ENCODE data around the gene PTCH1.
A peak's percentile ranks its signal among the peaks of the same experiment; 100 is the strongest.

PTCH1 gene

DNA sequence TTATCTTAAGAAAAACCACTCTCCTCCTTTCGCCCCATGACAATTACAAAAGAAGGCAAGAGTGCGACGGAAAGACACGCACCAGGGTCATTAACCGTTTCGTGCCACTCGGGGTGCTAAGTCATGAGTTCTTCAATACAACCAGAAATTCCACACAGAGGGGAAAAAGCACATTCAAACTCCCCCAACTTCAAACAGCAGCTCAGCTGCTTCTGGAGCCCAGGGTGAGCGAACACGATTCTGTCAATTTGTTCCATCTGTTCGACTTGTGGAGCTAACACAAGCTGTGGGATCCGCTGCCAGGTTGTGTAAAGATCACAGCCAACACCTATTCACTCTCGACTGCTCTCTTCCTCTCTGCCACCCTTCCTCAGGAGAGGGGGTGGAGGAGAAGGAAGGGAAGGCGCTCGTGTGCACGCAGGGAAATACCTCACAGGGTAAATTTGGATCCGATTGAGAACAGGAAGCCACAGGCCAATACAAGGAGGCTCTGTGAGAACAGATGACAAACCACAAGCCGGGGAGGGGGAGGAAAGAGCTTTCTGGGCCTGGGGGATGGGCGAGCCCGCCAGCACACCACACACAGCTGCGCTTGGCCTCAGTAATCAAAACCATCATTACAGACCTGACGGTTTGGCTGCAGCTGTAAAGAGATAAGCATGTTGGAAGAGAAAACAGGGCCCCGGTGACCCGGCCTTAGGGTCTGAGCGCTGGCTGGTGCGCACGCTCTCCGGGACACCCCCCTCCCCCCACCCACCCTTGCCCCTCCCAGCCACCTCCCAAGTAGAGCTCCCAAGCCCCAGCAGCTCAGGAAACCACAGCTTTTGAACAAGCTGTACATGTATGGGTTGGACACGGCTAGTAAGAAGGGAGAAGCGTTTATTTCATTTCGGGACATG is 54.3 kb downstream of the PTCH1 start:
- peak; percentile 88 for DNase-seq

DNA sequence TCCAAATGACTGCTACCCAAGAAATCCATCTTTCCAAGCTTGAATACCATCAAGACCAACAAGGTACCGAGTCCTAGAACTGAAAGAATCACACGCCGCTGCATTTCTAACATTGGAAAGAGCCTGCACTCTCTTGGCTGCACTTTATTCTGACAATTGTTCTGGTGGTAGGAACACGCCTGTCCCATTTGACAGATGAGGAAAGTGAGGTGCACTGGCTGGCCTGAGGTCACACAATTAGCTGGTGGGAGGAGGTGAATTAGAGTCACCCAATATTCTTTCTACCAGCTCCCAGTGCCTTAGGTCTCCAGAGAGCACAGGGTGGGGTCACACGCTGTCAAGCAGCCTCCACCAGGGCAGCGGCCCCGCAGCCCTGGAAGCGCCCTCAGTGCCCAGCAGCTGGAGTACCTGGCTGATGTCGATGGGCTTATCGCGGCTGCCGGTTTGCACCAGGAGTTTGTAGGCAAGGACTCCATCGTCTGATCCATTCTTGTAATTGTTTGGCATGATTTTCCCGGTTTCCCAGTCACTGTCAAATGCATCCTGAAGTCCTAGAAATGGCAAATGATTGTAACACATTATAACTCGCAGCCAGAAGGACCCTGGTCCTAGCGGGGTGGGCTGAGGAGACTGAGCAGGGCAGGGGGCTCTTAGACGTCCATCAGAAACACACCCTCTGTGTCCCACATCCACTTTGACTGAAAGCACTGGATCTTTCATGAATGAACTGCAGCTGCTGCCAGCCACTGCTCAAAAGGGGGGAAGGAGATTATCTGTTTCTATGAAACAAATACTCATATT is 55.1 kb downstream of the PTCH1 start:
- no peak for DNase-seq

DNA sequence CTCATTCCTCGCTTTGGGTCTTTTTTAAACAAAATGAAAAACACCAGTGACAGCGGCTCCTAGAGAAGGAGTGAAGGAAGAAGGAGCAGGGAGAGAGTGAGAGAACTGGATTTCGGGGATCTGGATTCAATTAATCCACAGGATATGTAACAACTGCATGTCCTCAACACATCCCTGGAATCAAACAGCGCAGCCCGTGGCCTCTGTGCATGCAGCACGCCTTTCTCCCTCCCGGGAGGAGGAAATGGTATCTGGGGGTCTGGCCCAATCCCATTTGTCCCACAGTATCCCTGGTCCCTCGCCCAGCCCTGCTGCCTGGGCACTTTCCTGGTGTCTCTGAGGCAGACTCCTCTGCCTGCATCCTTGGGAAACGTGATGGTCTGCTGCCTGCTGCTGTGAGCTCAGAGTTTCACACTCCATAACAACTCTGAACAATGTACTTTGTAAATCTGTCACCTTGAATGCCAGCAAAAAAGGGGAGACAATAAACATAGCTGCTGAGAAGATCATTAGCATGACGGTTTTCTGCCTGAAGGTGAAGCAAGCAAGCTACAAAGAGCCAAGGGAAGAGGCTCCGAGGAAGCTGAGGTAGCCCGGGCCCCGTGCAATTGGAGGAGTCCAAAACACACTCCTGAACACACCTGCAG is 56.1 kb downstream of the PTCH1 start:
- no peak for DNase-seq

DNA sequence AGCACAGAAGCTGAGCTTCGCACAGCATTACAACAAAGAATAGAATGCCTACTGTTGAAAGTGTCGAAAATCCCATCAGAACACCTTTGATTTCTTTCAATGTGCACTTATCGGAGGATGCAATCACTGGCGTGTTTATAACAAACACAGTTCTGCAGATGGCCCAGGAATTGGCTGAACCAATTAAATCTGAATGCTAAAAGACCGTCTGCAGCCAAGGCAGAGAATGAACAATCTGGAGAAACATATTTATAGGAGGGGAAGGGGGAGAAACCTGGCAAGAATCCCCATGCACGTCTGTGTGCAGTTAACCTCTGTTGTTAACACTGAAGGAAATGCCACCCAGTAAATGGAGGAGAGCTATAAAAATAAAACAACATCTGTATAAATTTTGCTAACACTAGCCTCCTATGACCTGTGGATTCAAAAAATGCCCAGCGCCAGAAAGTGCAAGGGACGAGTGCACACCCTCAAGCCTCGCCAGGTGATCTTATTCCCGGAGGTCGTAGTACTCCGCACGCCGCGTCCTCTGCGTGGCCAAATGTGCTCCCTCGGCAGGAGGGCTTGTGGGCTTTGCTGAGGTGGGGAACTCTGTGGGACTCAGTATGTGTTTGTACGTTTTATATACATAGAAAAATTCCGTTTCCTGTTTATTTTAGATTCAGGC is 56.8 kb downstream of the PTCH1 start:
- DNase-seq: no peak

DNA sequence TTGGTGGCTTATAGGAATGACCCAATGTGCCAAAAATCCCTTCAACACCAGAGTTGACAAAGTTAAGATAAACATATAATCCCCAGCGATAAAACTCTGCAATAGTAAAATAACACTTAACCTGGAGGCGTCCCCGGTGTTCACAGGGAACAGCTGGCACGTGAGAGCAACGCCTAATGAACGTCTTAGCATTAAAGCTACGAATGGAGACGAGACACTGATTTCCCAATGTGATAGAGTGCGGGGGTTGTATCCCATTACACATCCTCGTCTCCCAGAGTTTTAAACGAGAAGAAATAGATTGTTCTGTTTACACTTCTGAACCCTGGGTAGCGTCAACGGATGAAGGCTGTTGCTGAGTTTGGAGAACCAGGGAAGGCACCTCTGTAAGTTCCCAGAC is 57.6 kb downstream of the PTCH1 start:
- no peak for DNase-seq

DNA sequence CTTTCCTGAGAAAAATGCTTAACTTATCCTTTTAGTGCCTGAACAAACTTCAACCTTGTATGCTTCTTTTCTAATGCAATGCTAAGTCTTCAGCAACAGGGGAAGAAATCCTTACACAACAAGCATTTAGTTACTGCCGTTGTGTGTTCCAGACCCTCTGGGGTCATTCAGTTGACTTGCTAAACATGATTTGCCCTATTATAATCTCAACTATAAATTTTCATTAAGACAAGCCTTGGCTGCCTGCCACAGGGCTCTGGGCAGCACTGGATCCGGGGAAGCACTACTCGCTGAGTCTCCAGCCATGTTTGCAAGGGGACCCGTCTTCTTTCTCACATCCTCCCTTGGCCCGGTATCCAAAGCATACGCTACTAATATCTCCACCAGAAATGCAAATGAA is 58.1 kb downstream of the PTCH1 start:
- no peak for DNase-seq

DNA sequence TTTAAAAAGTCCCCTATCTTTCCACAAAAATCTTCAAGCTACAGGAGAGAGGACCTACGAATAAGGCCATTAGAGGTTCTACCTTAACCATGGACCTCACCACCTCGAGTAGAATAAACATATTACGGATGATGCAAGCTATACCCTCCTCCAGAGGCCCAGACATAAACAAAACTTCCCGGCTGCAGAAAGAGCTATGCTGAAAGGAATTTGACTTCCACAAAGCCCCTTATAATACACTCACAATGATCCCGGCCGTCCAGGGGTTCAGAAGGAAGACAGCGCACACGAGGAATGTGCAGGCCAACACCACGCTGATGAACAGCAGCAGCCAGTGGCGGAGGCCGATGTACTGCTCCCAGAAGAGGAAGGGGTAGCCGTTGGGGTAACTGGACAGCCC is 59.0 kb downstream of the PTCH1 start:
- no peak for DNase-seq

DNA sequence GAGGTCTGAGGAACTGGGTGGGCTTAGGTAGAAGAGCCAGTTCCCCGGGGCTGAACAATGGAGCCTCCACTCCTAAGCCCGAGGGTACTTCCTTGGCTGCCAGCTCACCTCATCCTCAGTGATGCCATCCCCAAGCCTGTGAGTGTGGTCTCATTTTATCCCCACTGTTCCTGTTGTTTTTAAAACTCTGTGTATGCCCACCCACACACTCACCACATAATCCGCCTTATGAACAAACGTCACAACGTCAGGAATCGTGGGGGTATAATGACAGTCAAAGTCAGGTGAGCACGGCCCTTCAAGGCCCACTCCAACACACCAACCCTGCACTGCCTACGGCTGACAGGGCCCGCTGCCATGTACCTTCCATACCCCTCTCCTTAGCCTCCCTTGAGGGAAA is 61.1 kb downstream of the PTCH1 start:
- no peak for DNase-seq

DNA sequence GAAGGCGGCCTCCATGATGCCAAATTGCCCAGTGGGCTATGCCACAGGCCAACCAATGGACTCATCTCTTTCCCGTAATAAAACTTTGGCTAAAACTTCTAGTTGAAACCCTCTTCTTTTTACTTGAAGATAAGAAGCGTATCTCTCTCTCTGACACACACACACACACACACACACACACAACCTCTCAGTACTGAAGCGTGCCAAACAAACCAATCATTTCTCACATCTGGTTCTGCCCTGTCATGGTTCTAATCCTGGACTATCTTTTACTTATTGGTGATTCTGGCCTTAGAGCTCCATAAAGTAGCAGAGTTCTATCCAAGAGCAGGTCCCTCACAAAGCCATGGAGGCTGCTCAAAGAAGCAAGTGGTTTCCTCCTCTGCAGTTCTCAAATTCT is 64.6 kb downstream of the PTCH1 start:
- DNase-seq: no peak

DNA sequence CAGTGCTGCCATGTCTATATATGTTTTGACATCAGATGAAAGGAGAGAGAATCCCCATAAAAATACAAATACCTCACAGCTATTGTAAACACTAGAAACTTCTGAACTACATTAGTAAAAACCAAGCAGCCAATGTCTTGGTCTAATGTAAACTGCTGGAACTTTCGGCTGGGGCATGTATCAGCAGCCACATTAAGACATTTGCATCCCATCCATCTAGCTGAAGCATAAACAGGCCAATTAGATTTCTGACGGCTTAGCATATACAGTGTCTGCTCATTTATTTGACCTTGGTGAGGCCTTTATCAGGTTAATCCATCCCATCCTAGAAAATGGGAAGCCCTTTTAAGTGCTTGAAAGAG is 65.7 kb downstream of the PTCH1 start:
- DNase-seq: no peak

DNA sequence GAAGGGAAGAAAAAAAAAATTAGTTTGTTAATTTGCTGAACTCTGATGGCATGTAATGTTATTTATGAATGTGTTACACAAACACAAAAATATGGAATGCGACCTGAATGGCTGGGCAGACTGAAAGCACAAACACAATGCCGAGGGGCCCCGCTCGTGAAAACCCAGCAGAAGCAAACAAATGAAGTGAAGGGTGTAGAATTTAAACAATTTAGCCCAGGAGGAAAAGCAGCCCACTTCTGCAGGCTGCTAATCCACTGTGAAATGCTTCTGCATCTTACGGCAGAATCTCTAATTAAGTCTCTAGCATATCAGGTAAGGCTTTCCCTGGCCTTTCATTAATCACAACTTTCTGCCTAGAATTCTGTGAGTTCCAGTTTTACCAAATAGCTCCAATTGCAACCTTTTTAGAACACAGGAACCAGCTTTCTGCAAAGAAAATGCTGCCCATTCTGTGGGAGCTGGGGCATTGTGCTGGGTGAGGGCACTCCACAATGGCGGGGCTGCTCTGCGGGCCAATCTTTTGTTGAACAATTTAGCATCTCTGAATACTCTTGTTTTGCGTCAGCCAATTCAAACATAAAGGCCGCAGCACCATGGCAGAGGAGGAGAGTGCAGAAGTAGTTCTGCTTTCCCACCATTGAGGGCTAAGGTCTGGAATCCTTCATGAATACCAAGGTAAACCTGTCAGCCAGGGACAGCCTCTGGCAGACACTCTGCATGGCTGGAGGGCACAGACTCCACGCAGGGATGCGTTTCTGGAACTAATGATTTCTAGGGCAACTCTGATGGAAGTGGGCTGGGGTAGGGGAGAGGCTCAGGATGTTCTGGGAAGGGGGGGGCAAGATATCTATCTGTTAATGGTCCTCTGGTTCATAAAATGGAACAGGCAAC is 66.4 kb downstream of the PTCH1 start:
- DNase-seq: no peak

DNA sequence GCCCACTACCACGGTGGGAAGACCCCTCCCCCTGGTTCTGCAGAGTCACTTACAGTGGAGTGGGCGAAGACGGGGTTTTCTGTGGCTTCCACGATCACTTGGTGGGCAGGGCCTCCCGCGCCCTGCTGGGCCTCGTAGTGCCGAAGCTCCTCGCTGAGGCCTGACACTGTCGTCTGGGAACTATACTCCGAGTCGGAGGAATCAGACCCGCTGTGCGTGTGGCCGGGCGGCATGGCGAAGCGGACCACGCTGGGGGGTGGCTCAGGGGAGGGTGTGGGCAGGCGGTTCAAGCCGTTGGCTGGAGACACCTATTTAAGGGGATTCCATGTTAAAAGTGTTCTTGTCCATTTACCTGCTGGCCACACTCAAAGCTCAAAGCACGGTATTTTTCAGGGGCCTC is 67.8 kb downstream of the PTCH1 start:
- DNase-seq: no peak

DNA sequence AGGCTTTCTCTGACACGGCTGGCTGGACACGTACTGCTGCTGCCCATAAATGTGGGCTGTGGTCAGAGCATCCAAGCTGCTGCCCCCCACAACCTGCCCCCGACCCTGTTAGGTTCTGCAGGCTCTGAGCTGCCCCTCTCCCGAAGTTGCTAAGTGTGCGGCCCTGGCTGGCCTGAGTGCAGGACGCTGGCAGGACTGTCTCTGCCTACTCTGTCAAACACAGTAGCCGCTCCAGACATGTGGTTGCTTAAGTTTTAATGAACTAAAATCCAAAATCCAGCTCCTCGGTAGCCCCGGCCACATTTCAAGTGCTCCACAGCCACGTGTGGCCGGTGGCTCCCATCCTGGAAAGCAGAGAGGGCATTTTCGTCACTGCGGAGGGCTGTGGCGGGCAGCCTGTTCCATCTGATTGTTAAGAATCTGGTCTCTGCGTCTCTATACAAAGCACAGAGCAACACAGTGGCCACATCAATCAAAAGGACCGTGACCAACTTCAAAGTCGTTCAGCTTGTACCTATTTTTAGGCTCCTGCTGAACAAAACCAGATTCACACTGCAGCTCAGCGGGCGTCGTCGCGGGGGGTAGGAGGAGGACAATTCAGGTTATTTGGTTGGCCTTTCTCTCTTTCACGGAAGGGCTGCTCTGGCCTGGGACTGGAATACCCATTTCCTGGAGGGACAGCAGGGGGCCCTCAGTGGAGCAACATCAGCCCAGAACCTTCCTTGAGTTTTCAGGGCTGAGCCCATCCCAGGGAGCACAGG is 68.9 kb downstream of the PTCH1 start:
- no peak for DNase-seq

DNA sequence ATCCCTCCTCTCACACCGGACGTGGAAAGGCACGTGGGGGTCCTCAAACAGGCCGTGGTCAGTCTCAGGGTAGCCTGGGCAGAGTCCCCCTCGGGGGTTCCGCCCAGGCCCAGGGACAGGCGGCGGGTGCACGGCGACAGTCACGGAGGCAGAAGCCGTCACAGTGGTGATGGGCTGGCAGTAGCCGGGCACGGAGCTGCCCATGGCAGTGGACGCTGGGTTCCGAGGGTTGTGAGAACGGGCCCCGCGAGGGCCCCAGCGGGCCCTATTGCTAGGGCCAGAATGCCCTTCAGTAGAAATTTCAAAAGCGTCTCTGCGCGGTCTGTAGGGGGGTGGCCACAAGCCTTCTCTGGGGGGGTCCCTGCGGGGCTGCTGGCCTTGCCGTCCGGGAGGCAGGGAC is 69.8 kb downstream of the PTCH1 start:
- DNase-seq: no peak

DNA sequence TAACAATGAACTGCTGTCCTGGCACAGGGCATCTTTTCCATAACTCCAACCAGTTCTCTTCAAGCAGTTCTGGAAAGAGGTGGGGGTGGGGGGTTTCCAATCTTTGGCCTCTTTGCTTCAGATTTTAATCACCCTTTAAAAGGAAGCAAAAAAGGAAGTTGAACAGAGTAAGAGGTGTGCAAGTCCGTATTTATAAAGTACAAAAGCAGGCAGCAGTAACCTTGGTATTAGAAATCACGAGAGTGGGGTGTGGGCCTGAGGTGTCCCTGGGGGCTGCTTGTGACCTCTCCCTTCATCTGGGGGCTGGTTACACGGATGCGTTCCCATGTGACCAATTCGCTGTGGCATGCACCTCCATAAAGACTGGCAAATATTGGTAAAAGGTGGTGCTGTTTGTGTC is 70.5 kb downstream of the PTCH1 start:
- no peak for DNase-seq

DNA sequence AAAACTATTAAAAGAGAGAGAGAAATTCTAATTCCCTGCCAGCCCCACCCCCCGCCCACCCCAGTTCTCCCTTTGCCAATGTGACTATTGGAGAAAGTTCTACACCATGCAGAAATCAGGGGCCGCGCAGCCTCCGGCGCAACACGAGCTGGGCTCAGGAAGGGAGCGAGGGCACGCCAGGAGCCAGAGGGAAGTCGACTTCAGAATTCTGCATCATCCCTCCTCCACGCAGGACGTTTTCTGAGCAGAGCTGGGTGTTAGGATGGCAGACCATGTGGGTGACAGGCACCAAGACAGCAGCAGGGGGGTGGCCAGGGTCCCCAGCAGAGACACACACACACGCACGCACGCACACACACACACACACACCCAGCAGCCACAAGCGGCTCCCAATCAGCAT is 72.6 kb downstream of the PTCH1 start:
- no peak for DNase-seq

DNA sequence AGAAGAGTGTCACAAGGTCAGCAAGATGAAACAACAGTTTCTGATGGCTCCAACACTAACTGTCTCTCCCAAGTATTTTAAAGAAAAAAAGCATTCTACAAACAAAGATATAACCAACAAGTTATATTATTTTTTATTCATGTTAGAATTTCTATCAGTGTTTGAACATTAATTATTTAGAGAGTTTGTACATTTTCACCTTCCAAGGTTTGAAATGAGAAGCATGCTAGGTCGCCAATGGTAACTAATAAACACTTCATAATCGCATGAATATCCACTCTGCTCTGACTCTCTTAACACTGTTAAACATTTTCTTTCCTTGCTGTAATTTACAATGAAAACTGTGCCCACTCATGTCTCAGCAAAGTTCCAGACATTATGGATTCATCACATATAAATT is 73.5 kb downstream of the PTCH1 start:
- DNase-seq: no peak

DNA sequence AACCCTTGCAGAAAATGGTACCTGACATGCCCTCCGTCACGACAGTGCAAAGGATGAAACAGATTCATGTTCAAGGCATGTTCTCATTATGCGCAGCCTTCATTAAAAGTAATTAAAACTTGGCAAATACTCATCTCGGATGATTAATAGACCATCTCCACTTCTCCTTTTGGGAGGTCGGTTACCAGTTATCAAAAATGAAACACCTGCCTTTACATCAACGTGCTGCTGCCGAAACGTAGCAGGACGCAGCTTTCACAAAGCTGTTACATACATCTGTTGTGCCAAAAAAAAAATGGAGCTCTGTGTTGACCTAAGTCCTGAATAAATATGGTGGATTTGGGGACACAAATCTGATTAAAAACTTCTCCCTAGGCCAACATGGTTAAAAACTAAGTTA is 75.7 kb downstream of the PTCH1 start:
- DNase-seq: no peak

DNA sequence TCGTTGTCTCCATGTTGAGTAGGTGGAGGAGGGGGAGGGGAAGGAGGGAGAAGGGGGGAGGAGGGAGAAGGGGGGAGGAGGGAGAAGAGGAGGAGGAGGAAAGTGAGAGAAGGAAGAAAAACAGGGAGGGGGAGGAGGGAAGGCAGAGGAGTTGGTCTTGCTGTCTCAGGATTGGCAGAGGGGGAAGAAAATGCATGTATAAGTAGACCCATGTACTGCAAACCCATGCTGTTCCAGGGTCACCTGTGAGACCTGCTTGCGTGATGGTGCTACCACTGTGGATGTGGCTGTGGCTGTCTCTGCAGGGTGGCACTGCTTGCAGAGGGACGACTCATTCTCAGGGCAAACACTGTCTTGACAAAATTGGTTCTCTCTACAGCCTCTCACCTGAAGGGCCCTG is 76.3 kb downstream of the PTCH1 start:
- DNase-seq: no peak

DNA sequence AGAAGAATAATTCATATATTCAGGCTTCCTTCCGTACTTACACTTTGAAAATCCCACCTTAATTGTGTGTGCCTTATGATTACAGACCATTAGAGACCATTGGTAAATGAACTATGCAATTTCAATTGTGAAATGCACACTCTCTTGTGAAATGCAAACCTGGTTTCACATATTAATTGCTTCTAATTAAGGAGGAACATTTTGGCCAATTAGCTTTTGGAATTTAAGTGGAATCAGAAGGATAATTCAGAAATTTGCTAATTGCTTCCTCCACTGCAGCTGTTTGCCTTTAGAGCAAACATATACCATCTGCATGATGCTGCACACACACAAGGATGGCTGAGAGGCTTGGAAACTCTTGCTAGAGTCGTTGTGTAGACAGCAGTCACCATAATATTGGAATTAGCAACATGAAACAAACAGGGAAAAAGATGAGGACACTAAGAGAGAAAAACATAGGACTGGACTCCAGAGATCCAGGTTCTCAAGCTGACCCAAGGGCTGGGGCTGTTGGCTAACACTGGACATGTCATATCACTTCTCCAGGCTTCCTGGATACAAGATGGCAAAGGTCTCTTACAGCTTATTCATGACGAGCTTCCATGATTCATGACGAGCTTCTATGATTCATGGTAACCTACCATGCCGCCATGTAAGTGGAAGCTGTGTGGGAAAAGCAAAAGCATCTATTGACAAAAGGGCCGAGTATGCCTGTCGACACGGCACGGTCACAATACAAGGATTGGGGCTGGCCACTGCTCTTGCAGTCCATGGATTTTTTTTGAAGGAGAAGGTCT is 78.0 kb downstream of the PTCH1 start:
- no peak for DNase-seq

DNA sequence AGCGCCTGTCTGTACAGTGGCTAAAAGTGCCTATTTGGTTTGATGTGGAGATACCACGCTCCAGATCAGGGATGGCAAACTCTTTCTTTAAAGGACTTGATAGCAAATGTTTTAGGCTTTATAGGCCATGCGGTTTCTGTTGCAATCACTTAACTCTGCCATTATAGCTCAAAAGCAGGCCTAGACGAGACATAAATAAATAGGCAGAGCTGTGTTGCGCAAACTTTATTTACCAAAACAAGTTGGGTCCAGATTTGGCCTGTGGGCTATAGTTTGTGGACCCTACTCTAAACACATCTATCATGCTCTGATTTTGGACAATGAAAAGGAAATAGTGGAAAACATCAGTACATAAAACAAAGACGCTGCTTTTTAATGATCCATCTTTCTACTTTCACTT is 79.2 kb downstream of the PTCH1 start:
- DNase-seq: no peak

Measured in CD4-positive, alpha-beta T cell treated with Interleukin-17A for 1 hour (primary cell).